GM19372 (cell line): Measurements from ENCODE around the gene IL15RA.
A peak's percentile ranks its signal among the peaks of the same experiment; 100 is the strongest.
"Not testable (repeated sequence)": the region's sequence is repeated elsewhere in the genome, so short reads cannot be mapped to it uniquely, and the experiment has no call there.

Experiments used
- ATAC-seq: cut with Tn5 transposase; IDR thresholded peaks from one replicate; pipeline ENCODE4 v1.9.1; 2021; ENCODE audit warnings: mild to moderate bottlenecking, low read depth, moderate library complexity; ENCODE audit not compliant: unreplicated experiment

The IL15RA gene

DNA sequence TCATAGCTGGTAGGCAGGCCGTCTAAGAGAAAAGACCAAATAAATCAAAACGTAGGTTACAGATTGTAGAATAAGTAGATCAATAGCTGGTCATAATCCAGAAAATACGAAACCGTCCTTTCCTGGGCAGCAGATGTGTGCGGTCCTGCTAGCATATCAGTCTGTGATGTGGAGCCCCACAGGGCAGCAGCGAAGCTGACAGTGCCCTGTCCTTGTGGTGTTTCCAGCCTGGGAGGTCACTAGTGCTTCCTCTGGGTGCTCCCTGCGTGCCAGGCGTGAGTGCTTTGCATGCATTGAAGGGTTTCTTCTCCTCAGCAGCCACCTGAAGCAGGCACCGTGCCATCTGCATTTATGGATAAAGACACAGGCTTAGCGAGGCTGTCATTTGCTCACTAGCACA, 41.7 kb downstream of the IL15RA start:
- no peak for ATAC-seq

DNA sequence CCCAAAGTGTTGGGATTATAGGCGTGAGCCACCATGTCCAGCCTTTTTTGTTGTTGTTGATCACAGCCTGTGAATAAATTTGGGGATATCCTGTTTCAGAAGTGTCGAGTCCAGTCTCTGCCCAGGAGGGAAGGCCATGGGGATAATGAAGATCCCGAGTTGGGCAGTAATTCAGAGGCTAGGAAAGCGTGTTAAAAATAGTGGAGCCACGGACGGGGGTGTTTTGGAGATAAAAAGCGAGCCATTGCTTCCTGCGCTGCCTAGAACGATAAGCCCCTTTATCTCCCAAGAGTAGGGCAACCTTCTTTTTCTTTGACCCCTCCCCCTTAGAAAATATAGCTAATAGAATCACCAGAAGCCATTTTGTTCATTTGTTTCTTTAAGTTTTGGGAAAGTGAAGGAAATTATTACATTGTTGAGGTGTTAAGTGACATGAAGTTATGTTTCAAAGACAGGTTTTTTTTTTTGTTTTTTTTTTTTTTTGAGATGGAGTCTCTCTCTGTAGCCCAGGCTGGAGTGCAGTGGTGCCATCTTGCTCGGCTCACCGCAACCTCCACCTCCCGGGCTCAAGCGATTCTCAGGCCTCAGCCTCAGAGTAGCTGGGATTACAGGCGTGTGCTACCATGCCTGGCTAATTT, 43.3 kb downstream of the IL15RA start:
- no peak for ATAC-seq

- no peak for ATAC-seq
Measured at GRCh38 chr10:5932345-5932744, 45.0 kb downstream of the IL15RA start.

GRCh38 chr10:5930272-5930671, 47.1 kb downstream of the IL15RA start:
- ATAC-seq = no peak

DNA sequence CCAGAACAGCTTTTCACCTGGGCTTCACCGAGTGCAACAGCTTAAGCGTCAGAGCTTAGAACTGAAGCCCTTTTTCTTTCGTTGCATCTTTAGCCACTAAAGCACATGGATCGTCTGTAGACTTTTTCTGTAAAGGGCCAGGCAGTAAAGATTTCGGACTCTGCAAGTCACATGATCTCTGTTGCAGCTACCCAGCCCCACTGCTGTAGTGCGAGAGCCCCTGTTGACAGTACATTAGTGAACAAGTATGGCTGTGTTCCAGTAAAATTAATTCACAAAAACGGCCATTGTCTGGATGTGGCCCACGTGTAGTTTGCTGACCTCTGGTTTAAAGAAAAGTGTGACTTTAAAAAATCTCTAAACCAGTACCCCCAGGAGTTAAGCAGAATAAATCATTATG, 47.9 kb downstream of the IL15RA start:
- no peak for ATAC-seq

DNA sequence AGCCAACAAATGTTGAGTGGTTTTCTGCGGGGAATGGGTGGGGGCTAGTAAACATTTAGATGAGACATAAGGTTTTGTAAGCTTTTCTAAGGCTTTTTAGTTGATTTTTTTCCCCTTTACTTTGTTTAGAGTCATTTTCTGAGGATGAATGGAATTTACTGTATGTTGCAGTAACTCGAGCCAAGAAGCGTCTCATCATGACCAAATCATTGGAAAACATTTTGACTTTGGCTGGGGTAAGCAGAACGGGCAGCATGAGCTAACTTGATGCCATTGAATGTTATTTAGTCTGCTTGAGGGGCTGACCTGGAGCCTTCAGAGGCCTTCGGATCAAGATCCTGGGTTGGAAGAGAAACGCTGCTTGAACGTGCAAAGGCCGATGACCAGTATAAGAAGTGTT, 50.0 kb downstream of the IL15RA start:
- no peak for ATAC-seq

GRCh38 chr10:5924889-5925288, 52.5 kb downstream of the IL15RA start:
- no peak for ATAC-seq

GRCh38 chr10:5921746-5922145, 55.6 kb downstream of the IL15RA start:
- no peak for ATAC-seq

DNA sequence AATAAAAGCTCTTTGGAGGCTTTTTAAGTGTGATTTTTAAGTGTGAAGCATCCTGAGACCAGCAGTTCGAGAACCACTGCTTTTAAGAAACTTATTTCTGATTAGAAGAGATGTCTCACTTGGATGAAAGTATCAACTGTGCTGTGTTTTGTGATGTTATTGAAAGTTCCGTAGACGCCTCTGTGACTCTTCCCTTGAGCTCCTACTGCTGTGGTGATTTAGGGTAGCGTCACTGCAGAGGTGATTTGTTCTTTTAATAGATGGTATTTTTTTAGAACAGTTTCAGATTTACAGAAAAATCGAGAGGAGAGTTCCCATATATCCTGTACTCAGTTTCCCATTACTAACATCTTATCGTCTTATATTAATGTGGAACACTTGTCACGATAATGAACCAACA, 57.8 kb downstream of the IL15RA start:
- ATAC-seq = no peak

DNA sequence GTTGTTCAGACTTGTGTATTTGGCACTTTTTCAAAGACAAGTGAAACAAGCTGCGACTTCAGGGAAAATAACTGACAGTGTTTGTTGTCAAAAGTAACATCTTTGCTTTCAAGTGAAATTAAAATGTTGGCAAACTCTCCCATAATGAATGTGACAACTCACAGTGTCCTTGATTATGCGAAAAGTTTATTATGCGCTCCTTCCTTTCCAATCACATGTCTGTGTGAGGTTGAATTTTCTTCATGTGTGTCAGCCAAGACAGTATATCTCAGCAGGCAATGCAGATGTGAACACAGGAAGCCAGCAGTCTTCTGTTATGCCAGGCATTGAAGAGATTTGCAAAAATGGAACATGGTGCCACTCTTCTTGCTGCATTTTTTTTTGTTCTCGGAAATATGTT, 58.6 kb downstream of the IL15RA start:
- ATAC-seq = no peak

- no peak for ATAC-seq
Measured at GRCh38 chr10:5917305-5917704, 60.0 kb downstream of the IL15RA start.

DNA sequence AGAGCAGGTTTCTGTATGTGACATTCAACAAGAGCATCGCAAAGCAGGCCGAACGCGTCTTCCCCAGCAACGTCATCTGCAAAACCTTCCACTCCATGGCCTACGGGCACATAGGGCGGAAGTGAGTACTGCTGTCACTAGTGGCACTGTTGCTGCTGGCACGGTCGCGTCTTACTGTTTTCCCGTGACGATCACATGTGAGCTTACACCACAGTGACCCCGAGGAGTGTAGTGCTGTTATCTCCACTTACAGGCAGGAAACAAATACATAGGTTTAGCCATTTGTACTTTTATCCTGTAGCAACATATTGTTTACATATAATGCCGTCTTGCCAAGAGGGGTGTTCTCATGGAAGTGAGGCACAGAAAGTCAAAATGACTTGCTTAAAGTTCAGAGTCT, 61.9 kb downstream of the IL15RA start:
- no peak for ATAC-seq

GRCh38 chr10:5913736-5914135, 63.6 kb downstream of the IL15RA start:
- ATAC-seq = no peak

GRCh38 chr10:5911670-5912069, 65.7 kb downstream of the IL15RA start:
- ATAC-seq = no peak

- ATAC-seq = no peak
Measured at GRCh38 chr10:5910323-5911100, 66.8 kb downstream of the IL15RA start.

DNA sequence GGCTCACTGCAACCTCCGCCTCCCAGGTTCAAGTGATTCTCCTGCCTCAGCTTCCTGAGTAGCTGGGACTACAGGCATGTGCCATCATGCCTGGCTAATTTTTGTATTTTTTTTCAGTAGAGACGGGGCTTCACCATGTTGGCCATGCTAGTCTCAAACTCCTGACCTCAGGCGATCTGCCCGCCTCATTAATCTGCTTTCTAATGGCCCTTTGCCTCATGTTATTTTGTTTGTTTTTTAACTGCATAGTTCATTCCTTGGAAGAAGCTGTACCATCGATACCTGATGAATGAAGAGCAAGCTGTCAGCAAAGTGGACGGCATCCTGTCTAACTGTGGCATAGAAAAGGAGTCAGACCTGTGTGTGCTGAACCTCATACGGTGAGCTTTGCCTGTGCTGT, 68.7 kb downstream of the IL15RA start:
- ATAC-seq = not testable (repeated sequence)

GRCh38 chr10:5906651-5907050, 70.7 kb downstream of the IL15RA start:
- ATAC-seq = no peak

DNA sequence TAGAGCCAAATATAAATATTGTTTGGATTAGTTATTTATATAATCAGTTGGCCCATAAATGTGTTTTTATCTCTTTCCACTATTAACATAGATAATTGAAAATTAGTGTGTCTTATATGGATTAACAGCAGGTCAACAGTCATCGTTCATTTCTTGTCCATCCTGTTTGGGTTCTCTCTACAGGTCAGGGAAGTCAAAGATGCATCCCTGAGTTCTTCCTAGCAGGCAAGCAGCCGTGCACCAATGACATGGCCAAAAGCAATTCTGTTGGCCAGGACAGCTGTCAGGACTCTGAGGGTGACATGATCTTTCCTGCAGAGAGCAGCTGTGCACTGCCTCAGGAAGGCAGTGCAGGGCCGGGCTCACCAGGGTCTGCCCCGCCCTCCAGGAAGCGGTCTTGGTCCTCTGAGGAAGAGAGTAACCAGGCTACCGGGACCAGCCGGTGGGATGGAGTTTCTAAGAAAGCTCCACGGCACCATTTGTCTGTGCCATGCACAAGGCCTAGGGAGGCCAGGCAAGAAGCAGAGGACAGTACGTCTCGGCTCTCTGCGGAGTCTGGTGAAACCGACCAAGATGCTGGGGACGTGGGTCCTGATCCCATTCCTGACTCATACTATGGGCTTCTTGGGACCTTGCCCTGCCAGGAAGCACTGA, 71.4 kb downstream of the IL15RA start:
- ATAC-seq = no peak

GRCh38 chr10:5904227-5904626, 73.1 kb downstream of the IL15RA start:
- peak; percentile 88 for ATAC-seq

DNA sequence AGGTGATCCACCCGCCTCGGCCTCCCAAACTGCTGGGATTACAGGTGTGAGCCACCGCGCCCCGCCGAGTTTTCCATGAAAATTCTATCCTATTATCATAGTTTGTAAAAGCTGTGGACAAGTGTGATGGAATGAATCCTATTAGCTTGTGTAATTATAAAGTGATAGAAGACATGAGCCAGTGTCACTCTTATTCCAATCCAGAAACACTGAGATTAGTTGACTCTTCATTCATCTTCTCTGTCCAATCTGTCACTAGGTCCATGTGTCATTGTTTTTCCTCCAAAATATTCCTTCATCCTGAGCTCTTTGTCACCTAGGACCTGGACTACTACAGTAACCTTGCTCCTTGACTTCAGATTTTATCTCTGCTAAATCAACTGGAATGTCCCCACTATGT, 73.8 kb downstream of the IL15RA start:
- no peak for ATAC-seq

GRCh38 chr10:5902511-5903274, 74.7 kb downstream of the IL15RA start:
- no peak for ATAC-seq
